Spleen (tissue), 11 donors: ENCODE results near the gene PIK3CB. TPM values are rescaled to one million over a fixed set of nuclear protein-coding genes. Genes with fewer than 3 reads are reported as not detected.
A peak's percentile ranks its signal among the peaks of the same experiment; 100 is the strongest.

Experiments used
- DNase-seq: peaks from one replicate; pipeline ENCODE4 v3.0.0-alpha.2; 2020
- H3K27ac ChIP-seq, 8 donors: fragments of 200-600 bp; sonication (generic) in 7 of 8; 1 replicate in 4 of 8; 2 replicates in 4 of 8; pipeline versions ENCODE4 v1.5.0 to v1.8.0; 2016 to 2021; ENCODE audit warnings: inconsistent platforms in 4 of 8, mild to moderate bottlenecking in 4 of 8, moderate library complexity in 1 of 8
- H3K27me3 ChIP-seq, 7 donors: fragments of 200-600 bp; sonication (generic) in 6 of 7; replicated peaks in 1 of 7; 1 replicate in 4 of 7; 2 replicates in 3 of 7; pipeline versions ENCODE4 v1.5.0 to v1.8.0; 2016 to 2021; ENCODE audit warnings: inconsistent platforms in 3 of 7, mild to moderate bottlenecking in 1 of 7
- H3K36me3 ChIP-seq, 6 donors: fragments of 200-600 bp; sonication (generic) in 5 of 6; 1 replicate in 4 of 6; 2 replicates in 2 of 6; pipeline versions ENCODE4 v1.5.0 to v1.8.0; 2016 to 2021; ENCODE audit warnings: inconsistent platforms in 2 of 6
- H3K4me1 ChIP-seq, 6 donors: fragments of 200-600 bp; sonication (generic) in 5 of 6; 1 replicate in 3 of 6; 2 replicates in 3 of 6; pipeline versions ENCODE4 v1.5.0 to v1.8.0; 2016 to 2021; ENCODE audit warnings: inconsistent platforms in 3 of 6
- H3K4me3 ChIP-seq, 8 donors: fragments of 200-600 bp; sonication (generic) in 7 of 8; 1 replicate in 4 of 8; 2 replicates in 4 of 8; pipeline versions ENCODE4 v1.5.0 to v1.8.0; 2016 to 2021; ENCODE audit warnings: inconsistent platforms in 4 of 8, mild to moderate bottlenecking in 4 of 8, moderate library complexity in 2 of 8
- H3K9me3 ChIP-seq, 8 donors: fragments of 200-600 bp; sonication (generic) in 7 of 8; 1 replicate in 4 of 8; 2 replicates in 4 of 8; pipeline versions ENCODE4 v1.5.0 to v1.8.0; 2016 to 2021; ENCODE audit warnings: inconsistent platforms in 4 of 8
- POLR2A ChIP-seq, 3 donors: fragments of 450-650 bp; IDR thresholded peaks; one replicate each; pipeline ENCODE4 v1.5.1; 2017; ENCODE audit warnings: antibody characterized with exemption in 3 of 3, mild to moderate bottlenecking in 1 of 3
- POLR2AphosphoS5 ChIP-seq, 3 donors: sonication (generic); formaldehyde crosslinking; IDR thresholded peaks; one replicate each; pipeline ENCODE4 v1.5.1; 2017; ENCODE audit warnings: antibody characterized with exemption in 3 of 3
- WGBS, 5 donors: extraction: QIAGEN DNeasy Blood & Tissue Kit in 3 of 5; methylation state at CpG; one replicate each; pipeline versions ENCODE4 v1.1.5 to v1.1.7; 2013 to 2018; 5-methylcytosine and 5-hydroxymethylcytosine counted together
- intact Hi-C: fragments of 100-400 bp; cut with DNase I; formaldehyde crosslinking; loops from one replicate; pipeline ENCODE4 v1.15.0; 2023; ENCODE audit warnings: low total_unique reads
- polyA plus RNA-seq, 3 donors: library from polyadenylated mRNA; stranded (reverse); fragments of 200-250 nt; gene quantifications; one replicate each; pipeline ENCODE4 v1.2.1, GENCODE V29; 2013
- total RNA-seq, 7 donors: library from RNA; depleted of rRNA in 3 of 7; stranded (reverse); fragments of >200 nt in 3 of 7; fragmentation: NEBNext Ultra II Directional in 4 of 7; extraction: Animal tissue kit (Norgen Biotek cat#: 25700) in 4 of 7; gene quantifications; one replicate each; pipeline versions ENCODE4 v1.1.0 to v1.2.1, GENCODE V29; 2016 to 2021
- TF ChIP-seq, protein P1 (sequence below), 11 experiments: fragments of 200-600 bp in 7 of 11; fragments of 450-650 bp in 4 of 11; sonication (generic) in 4 of 11; IDR thresholded peaks in 8 of 11; conservative IDR thresholded peaks in 3 of 11; 1 replicate in 7 of 11; 2 replicates in 4 of 11; pipeline versions ENCODE4 v1.4.0 to v1.8.0; 2016 to 2021; ENCODE audit warnings: antibody characterized with exemption in 11 of 11, inconsistent platforms in 4 of 11, mild to moderate bottlenecking in 1 of 11
- donor health status: healthy with polysubstance abuse.
- donor health status: DM: no; HTN: no; CAD: no; lungs with moderate emphysema.
- donor health status: DM: no; HTN: no; CAD: no.
- donor health status: Bipolar disorder and iron deficiency.
- donor health status: healthy.
- donor health status: DM: no; HTN: no; CAD: no.
- donor health status: DM: yes; HTN: yes; CAD: no.

PIK3CB gene
- total and polyA plus RNA-seq, 10 donors: 4.6 to 43.8 (median 34.4) TPM

DNA sequence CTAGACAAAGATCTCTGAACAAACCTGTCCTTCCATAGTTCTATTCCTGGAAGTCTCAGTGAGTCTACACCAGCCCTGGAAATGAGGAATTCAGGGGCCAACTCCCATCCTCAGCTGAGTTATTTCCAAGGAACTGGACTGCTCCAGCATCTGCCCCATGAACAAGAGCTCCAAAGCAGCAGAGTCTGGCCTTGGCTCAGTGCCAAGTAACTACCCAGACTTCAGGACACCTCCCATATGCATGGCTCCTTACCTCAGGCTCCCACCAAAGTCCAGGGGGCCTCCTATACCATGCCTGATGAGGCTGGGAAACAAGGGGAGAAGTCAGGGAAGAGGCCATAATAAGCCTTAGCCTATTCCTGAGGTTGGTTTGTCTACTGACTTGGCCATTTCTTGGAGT is 181.2 kb downstream of the PIK3CB start:
- Histone ChIP-seq H3K4me3 (no peak overlapping the region), H3K4me1 (no peaks in the 10 kb centered on the region), H3K27me3 (no peaks in the 10 kb centered on the region), H3K9me3 (peaks cover 0 to 10% (median 3%) of the 10 kb centered on the region in 8 donors), H3K27ac (no peak overlapping the region), H3K36me3 (peaks cover 5 to 100% (median 73%) of the 10 kb centered on the region in 6 donors)
- no peak for DNase-seq
- TF ChIP-seq POLR2A (IDR thresholded peaks at IDR 0.05): no peak
- TF ChIP-seq POLR2AphosphoS5 (IDR thresholded peaks at IDR 0.05): peak in 1 of 3 donors; percentile 8
- TF ChIP-seq, protein P1, sequence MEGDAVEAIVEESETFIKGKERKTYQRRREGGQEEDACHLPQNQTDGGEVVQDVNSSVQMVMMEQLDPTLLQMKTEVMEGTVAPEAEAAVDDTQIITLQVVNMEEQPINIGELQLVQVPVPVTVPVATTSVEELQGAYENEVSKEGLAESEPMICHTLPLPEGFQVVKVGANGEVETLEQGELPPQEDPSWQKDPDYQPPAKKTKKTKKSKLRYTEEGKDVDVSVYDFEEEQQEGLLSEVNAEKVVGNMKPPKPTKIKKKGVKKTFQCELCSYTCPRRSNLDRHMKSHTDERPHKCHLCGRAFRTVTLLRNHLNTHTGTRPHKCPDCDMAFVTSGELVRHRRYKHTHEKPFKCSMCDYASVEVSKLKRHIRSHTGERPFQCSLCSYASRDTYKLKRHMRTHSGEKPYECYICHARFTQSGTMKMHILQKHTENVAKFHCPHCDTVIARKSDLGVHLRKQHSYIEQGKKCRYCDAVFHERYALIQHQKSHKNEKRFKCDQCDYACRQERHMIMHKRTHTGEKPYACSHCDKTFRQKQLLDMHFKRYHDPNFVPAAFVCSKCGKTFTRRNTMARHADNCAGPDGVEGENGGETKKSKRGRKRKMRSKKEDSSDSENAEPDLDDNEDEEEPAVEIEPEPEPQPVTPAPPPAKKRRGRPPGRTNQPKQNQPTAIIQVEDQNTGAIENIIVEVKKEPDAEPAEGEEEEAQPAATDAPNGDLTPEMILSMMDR (IDR thresholded peaks at IDR 0.05 in 8 of 11, conservative IDR thresholded peaks at IDR 0.05 in 3 of 11): no peak
- intact Hi-C loops: no loop called here

DNA sequence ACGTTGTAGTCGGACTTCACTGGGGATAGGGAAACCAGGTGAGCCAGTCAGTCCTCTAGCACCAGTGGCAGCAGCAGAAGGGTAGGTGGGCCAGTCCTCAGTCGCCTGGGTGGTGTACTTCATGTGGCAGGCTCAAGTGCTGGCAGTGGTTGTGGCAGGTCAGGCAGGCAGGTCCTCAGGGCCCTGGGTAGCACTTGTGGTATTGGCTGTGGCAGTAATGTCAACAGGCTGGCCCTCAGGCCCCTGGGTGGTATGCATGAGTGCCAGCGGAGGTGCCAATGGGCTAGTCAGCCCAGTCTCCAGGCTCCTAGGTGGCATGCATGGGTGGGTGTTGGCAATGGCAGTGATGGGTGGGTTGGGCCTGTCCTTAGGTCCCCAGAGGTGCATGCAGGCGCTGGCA is 185.6 kb downstream of the PIK3CB start:
- intact Hi-C loops: no loop called here
- Histone ChIP-seq H3K27ac (no peak overlapping the region), H3K9me3 (peaks cover 0 to 50% (median 38%) of the 10 kb centered on the region in 8 donors), H3K27me3 (no peaks in the 10 kb centered on the region), H3K36me3 (peaks cover 5 to 56% (median 43%) of the 10 kb centered on the region in 6 donors), H3K4me3 (no peak overlapping the region), H3K4me1 (no peaks in the 10 kb centered on the region)
- 98 to 99% (median 98%) methylated on average over 4 to 5 of the region's 5 CpGs for WGBS, 5 donors
- TF ChIP-seq POLR2AphosphoS5 (IDR thresholded peaks at IDR 0.05): peak in 1 of 3 donors; percentile 28
- TF ChIP-seq POLR2A (IDR thresholded peaks at IDR 0.05): no peak
- DNase-seq: no peak

DNA sequence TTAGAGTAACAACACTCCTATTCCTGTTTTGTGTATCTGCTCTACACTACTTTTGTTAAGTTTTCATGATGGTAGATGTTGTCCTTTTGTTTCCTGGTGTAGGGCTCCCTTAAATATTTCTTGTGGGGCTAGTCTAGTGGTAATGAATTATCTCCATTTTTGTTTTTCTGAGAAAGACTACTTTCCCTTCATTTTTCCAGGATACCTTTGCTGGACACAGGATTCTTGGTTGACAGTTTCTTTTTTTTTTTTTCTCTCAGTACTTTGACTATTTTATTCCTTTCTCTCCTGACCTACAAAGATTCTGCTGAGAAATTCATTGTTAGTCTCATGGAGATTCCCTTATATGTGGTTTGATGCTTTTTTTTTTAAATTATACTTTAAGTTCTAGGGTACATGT is 188.2 kb downstream of the PIK3CB start:
- Histone ChIP-seq H3K27ac (no peak overlapping the region), H3K4me3 (no peak overlapping the region), H3K27me3 (no peaks in the 10 kb centered on the region), H3K9me3 (peaks cover 0 to 75% (median 63%) of the 10 kb centered on the region in 8 donors), H3K4me1 (no peaks in the 10 kb centered on the region), H3K36me3 (peaks cover 3 to 30% (median 23%) of the 10 kb centered on the region in 6 donors)
- intact Hi-C loops: no loop called here
- no peak for DNase-seq
- TF ChIP-seq POLR2A (IDR thresholded peaks at IDR 0.05) (no peak), POLR2AphosphoS5 (IDR thresholded peaks at IDR 0.05) (no peak)

DNA sequence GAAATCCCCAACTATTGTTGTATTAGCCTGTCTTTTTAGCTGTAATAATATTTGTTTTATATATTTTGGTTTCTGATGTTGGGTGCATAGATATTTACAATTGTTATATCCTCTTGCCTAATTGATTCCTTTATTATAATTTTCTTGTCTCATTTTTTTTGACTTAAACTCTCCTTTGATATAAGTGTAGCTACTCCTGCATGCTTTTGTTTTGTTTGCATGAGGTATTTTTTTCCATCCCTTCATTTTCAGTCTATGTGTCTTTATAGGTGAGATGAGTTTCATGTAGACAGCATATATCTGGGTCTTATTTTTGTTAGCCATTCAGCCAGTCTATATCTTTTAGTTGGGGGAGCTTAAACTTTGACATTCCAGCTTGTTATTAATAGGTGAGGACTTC is 188.7 kb downstream of the PIK3CB start:
- intact Hi-C loops: no loop called here
- Histone ChIP-seq H3K27ac (no peak overlapping the region), H3K9me3 (peaks cover 0 to 80% (median 68%) of the 10 kb centered on the region in 8 donors), H3K4me1 (no peaks in the 10 kb centered on the region), H3K36me3 (peaks cover 3 to 25% (median 19%) of the 10 kb centered on the region in 6 donors), H3K4me3 (no peak overlapping the region), H3K27me3 (no peaks in the 10 kb centered on the region)
- DNase-seq: no peak
- TF ChIP-seq POLR2A (IDR thresholded peaks at IDR 0.05) (no peak), POLR2AphosphoS5 (IDR thresholded peaks at IDR 0.05) (no peak)
- TF ChIP-seq, protein P1 (IDR thresholded peaks at IDR 0.05 in 8 of 11, conservative IDR thresholded peaks at IDR 0.05 in 3 of 11): no peak

DNA sequence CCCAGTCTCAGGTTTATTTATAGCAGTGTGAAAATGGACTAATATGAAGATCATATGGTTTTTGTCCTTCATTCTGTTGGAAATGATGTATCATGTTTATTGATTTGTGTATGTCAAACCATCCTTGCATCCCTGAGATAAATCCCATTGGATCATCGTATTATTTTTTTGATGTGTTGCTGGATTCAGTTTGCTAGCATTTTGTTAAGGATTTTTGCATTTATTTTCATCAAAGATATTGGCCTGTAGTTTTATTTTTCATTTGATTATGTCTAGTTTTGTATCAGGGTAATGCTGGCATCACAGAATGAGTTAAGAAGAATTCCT is 191.8 kb downstream of the PIK3CB start:
- Histone ChIP-seq H3K4me1 (no peaks in the 10 kb centered on the region), H3K4me3 (no peak overlapping the region), H3K27me3 (no peaks in the 10 kb centered on the region), H3K27ac (no peak overlapping the region), H3K9me3 (peaks cover 0 to 76% (median 72%) of the 10 kb centered on the region in 8 donors), H3K36me3 (no peaks in the 10 kb centered on the region)
- no peak for TF ChIP-seq POLR2AphosphoS5 (IDR thresholded peaks at IDR 0.05)
- TF ChIP-seq POLR2A (IDR thresholded peaks at IDR 0.05): no peak
- TF ChIP-seq, protein P1 (IDR thresholded peaks at IDR 0.05 in 8 of 11, conservative IDR thresholded peaks at IDR 0.05 in 3 of 11): no peak
- 86 to 98% (median 96%) methylated on average over 1 of the region's 1 CpG for WGBS, 5 donors
- intact Hi-C loops: no loop called here
- no peak for DNase-seq
